Smooth muscle cell of the brain vasculature (primary cell): ENCODE measurements around the gene HES1.
"Not testable (repeated sequence)": the region's sequence is repeated elsewhere in the genome, so short reads cannot be mapped to it uniquely, and the experiment has no call there.

Experiments used
- DNase-seq: peaks from one replicate; pipeline ENCODE4 v3.0.0-alpha.2; 2012; ENCODE audit warnings: low read depth, low spot score

HES1 gene

DNA sequence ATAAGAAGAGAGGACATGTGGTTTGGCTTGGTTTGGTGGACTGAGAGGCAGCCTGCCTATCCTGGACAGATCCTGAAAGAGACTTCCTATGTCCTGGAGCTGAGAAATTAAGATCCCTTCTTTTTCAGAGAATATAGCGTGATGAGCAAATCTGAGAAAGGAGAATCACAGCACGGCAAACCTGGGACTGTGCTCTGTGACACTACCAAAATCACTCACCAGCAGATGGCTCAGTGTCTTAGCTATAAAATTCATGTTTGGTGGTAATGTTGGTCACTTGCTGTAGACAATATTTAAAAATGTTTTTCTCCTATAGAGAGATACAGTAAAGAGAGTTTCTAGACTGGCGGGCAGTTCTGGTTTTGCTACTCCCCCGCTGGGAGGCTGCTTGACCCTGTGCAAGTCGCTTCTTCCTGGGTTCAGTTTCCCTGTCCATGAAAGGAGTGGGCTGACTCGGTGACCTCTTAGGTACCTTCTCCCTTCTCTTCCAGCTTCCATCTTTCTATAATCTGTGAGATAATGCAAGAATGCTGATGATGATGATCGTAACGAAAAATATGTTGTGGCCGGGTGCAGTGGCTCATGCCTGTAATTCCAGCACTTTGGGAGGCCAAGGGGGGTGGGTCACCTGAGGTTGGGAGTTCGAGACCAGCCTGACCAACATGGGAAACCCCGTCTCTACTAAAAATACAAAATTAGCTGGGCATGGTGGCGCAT is 7.6 kb upstream of the HES1 start:
- no peak for DNase-seq

DNA sequence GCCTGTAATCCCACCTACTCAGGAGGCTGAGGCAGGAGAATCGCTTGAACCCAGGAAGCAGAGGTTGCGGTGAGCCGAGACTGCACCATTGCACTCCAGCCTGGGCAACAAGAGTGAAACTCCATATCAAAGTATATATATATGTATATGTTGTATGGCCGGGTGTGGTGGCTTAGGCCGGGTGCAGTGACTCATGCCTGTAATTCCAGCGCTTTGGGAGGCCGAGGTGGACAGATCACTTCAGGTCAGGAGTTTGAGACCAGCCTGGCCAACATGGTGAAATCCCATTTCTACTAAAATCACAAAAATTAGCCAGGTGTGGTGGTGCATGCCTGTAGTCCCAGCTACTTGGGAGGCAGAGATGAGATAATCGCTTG is 7.0 kb upstream of the HES1 start:
- not testable (repeated sequence) for DNase-seq

DNA sequence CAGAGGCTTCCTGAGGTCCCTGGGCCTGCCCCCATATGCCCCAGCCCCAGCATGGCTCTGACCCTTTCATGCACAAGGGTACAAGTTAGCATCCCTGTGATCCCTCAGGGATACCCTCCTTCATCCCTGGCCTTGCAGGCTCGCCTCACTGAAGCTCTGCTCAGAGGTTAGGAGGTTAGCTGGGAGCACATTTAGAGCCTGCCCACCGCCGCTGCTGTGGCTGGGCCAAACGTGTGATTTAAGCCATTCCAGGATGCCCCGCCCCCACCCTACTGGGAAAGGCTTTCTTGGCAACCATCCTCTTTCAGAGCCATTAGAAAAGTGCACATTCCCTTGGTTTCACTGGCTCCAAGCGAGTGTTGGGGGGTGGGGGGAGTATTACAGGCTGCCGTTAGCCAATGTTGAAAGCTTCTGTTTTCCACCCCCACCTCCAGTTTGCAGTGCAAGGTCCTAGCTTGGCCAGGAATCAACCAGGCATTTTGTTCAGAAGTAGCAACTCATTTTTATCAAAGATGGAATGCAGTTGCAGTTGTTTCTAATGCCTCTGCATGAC is 6.3 kb upstream of the HES1 start:
- no peak for DNase-seq

DNA sequence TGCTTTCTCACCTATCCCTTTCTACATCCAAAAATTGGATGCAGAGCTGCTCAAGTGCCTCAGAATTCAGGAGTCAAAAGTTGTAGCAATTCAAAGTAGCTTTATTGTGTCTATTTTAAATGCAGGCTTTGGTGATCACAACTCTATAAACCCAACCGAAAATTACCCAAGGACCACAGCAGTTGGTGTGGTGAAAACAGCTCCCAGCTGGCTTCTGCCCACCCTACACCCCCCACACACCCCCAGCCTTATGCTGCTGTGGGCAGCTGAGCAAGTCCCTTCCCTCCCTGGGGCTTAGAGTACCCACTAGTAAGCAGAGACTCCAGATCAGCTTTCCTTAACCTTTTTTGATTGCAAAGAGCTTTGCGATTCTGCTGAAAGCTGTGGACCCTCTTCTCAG is 5.8 kb upstream of the HES1 start:
- no peak for DNase-seq

DNA sequence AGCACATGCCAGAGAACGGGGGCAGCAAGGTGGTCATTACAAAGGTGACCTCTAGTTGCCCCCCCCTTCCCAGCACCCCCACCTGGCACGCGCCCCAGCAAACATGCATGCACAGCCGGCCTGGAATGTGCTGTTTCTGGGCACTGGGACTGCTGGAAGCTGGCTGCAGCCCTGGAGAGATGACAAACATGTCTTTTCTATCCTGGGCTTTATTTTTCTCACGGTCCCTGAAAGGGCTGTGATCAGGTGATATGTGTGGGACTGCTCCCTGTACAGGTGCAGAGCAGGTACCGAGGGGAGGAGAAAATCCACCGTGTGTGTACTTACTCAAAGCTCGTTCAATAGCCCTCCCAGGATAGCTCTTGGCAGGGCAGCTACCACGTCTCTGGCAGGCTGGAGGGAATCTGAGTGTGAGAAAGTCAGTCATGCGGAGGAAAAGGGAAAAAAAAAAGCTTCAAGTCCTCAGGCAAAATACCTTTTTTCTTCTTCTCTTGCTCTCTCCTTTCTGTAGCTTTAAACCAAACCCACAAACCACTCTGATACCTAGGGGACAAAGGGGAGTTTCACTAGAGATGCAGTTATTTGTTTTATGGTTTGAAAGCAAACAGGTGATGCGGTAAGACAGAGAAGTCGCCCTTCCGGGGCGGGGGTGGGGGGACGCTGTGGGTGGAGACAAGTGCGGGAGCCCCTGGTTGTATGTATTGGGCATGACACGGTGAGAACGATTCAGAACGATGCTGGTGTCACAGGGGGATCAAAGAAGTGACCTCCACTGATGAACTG is 5.0 kb upstream of the HES1 start:
- DNase-seq, result no peak

DNA sequence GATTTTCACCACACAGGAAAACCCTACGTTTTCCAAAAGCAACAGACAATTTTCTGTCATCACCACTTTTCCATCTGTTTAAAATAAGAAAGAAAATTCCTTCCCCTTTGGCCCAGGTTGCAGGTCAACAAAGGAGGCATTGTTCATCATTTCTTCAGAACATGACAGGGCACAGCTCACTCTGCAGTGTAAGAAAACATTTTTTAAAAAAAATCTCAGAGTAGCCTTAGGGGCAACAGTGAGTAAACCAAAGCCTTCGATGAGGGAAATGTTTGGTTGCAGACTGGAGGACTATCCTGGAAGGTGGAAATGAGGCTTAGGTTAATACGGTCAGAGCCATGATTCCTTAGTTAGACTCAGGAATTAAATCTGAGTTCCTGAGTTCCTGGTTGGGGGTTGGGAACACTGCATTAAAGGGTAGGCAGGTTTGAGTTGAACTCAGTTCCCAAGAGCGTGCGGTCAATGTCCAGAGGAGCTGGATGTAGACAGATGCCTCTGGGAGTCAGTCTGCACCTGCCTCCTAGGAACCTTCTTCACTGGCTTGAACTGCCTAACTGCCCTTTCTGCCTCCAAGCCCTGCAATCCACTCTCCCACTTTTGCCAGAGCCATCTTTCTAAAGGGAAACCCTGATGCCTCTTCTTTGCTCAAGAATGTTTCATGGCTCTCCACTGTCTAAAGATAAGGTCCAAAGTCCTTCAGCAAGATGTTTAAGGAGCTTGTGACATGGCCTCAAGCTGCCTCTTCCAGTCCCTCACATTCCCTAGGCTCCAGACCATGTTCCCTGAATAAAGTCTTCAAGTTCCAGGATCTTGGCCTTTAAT is 3.3 kb upstream of the HES1 start:
- no peak for DNase-seq

DNA sequence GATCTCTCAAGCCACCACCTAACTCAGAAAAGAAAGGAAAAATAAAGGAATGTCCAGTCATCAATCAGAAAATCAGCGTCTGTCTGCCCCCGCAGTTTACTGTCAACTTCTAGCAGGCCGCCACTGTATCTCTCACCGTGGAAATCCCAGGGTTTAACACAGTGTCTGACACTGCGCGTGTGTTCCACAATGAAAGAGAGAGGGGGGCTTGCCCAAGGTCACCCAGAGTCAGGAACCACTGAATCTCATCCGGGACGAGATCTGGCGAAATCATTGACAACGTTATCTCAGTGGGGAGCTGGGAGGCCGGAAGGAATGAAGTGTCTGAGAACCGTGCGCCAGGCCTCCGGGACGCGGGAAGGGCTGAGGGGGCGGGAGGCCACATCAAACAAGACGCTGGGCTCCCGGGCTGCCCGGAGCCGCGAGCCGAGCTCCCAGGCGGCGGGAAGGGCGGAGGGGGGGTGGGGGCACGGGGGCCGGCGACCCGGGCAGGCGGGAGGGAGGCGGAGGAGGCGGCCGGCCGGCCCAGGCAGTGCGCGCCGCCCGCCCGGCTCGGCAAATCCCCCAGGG is 2.2 kb upstream of the HES1 start:
- no peak for DNase-seq

DNA sequence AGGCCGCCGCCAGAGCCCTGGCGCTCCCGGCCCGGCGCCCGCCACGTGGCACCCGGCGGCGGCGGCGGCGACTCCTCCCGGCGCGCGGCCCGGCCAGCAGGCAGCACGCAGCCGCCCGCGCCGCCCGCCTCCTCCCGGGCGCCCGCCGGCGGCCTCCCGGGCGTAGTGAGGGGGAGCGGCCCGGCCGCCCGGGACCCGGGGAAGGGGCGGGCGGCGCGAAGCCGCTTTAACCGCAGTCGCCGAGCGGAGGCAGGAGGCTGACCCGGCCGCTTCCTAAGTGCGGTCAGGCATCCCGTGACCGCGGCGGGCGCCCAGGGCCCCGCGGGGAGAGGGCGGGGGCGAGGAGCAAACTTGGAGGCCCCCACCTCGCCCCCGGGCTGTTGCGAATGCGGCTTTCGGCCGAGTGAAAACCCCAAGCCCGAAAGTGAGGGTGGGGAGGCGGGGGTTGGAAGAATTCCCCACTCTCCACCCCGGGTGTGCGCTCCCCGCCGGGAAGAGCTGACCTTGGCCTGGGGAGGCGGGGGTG is 1.7 kb upstream of the HES1 start:
- DNase-seq, result no peak

DNA sequence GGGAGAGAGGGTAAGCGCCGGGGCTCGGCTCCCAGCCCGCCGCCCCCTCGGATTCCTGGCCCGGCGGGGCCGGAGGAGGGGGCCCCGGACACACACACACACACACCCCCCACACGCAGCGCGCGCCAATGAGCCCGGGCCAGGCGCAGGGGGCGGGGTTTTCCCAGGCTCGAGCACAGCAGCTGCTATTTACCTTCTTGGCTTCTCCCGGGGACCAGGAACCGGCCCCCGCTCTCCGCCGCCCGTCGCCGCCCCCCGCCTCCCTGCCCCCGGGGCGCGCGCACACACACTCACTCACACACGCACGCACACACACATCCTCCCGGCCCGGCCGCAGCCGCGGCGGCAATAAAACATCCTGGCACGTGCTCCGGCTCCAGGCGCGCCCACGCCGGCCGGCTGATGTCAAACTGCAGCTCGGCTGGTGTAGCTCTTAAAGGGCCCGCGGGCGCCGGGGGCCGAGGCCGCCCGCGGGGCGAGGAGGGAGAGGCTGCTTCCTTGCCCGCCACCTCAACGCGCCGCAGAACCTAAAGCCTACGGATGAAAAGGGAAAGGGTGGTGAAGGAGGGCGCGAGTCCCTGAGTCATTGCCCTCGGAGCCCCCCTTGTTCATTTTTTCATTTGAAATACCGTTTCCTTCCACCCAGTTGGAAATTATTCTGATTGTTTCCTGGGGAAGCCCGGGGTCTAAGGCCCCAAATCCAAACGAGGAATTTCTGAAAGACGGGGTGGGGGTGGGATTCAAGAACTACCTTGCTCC is 1.0 kb upstream of the HES1 start:
- DNase-seq, result no peak

DNA sequence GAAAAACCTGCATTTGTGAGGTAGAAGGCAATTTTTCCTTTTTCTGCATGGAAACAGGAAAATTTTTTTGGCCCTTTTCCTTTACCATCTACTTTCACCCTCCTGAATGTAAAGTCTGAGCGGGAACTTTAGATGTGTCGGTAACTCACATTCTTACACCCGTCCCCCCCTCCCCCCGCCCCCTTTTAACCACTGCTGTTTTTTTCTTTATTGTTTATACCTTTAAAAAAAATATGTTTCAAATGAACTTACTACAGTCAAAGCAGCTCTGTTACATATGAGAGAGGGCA is 487 bp upstream of the HES1 start:
- no peak for DNase-seq

DNA sequence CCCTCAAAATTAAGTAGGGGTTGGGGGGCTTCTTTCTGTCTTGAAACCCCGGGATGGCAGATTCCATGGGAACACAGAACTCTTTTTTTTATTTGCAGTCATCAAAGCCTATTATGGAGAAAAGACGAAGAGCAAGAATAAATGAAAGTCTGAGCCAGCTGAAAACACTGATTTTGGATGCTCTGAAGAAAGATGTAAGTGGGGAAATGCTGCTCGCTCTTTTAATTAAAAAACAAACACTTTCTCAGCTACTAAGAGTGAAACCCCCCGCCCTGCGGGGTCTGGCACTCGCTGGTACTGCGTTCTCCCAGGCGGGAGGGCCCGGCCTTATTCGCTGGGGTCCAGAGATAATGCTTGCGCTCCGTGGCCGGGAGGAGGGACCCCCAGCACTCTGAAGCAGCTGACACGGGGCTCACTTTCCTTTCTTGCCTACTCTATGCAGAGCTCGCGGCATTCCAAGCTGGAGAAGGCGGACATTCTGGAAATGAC is 615 bp downstream of the HES1 start:
- DNase-seq, result no peak

DNA sequence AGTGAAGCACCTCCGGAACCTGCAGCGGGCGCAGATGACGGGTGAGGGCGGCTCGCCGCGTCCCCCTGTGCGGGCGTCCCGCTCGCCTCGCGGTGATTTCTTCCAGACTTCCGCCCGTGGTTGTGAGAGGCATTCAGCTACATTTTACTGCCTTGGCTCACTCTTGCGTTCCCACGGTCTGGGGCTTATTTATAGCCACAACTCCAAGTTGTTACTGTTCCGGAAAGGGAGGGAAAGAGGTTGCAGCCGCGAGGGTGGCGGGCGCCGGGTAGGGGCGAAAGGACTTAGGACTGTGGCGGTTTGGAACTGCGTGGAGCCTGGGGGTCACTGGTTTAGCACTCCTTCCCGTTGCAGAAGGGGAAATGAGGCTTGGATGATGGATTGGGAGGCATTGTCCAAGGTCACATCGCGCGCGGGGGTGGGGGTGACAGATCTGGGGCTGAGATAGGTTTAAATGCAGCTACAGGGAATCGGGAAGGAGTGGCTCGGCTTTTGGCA is 1.1 kb downstream of the HES1 start:
- no peak for DNase-seq

DNA sequence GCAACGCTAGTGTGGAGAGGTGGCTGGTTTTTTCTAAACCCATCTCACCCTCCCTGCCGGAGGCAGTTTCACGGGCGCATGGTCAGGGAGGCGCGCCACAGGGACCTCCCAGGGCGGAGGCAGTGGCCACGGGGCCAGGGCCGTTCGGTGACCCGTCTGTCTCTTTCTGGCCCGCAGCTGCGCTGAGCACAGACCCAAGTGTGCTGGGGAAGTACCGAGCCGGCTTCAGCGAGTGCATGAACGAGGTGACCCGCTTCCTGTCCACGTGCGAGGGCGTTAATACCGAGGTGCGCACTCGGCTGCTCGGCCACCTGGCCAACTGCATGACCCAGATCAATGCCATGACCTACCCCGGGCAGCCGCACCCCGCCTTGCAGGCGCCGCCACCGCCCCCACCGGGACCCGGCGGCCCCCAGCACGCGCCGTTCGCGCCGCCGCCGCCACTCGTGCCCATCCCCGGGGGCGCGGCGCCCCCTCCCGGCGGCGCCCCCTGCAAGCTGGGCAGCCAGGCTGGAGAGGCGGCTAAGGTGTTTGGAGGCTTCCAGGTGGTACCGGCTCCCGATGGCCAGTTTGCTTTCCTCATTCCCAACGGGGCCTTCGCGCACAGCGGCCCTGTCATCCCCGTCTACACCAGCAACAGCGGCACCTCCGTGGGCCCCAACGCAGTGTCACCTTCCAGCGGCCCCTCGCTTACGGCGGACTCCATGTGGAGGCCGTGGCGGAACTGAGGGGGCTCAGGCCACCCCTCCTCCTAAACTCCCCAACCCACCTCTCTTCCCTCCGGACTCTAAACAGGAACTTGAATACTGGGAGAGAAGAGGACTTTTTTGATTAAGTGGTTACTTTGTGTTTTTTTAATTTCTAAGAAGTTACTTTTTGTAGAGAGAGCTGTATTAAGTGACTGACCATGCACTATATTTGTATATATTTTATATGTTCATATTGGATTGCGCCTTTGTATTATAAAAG is 1.8 kb downstream of the HES1 start:
- no peak for DNase-seq

DNA sequence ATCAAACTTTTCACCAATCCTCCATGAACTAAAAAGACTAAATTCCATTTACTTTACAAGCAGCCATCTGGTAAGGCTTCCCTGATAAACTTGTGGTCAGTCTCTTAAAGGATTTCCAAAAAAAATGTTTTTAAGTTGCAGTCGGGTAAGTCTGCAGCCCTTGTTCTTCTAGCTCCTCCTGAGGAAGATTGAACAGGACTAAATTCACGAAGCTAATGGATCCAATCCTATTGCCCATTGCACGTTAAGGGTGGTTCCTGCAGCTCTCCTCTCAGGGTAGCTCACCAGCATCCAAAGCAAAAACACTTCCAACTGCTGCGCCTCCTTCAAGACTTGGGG is 2.8 kb downstream of the HES1 start:
- no peak for DNase-seq

DNA sequence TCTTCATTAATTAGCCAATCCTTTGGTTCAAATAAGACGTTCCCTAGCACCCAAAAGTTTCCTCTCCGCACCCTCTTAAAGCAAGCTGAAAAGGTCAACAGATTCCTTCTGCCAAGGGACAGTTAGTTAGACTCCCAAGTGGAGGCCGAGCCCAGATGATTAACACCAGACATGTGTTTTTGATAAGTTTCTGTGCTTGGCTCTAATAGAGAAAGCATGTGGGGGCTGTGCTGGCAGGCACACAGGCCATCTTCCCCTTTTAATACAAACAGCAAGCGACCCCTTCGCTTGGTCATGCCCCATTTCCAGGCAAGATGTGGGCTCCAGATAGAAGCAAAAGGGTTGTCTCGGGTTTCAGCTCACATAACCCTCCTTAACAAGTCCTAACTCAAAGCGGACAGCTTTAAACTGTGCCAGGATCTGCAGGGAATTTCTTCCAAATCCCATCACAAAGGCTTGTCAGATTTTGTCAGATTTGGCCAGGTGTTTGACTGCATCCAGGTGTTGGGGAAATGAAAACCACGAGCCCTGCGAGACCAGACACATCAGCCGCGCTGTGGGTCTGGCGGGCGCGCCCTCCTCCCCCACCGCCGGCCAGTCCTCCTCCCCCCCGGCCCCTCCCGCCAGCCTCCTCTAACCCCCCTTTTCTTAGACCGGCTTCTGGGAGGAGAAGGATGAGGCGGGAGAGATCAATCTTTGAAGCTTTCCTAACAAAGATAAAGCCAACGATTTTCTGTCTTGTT is 3.3 kb downstream of the HES1 start:
- DNase-seq, result no peak

DNA sequence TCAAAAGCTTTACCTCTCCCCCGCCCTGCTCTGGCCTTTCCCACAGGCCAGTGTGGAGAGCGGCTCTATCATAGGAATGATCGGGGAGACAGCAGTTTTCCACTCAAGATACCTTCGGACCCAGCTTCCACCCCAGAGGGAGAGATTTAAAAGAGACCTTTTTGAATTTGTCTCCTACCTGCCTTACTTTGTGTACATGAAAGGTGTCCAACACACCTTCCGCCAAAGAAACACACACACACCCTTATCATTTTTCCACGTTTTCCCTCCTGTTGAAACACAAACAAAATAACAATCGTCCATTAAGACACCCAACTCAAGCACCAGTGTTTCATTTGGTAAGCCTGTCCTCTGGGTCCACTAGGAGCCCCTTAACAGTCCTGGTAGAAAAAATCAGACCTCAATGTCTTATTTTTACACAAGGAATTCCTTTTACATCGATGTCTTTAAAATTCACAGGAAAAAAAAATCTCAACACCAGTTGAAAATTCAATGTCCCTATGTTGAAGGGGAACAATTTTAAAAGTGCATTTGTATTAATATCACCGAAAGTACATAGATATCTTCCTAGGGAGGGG is 4.0 kb downstream of the HES1 start:
- no peak for DNase-seq

DNA sequence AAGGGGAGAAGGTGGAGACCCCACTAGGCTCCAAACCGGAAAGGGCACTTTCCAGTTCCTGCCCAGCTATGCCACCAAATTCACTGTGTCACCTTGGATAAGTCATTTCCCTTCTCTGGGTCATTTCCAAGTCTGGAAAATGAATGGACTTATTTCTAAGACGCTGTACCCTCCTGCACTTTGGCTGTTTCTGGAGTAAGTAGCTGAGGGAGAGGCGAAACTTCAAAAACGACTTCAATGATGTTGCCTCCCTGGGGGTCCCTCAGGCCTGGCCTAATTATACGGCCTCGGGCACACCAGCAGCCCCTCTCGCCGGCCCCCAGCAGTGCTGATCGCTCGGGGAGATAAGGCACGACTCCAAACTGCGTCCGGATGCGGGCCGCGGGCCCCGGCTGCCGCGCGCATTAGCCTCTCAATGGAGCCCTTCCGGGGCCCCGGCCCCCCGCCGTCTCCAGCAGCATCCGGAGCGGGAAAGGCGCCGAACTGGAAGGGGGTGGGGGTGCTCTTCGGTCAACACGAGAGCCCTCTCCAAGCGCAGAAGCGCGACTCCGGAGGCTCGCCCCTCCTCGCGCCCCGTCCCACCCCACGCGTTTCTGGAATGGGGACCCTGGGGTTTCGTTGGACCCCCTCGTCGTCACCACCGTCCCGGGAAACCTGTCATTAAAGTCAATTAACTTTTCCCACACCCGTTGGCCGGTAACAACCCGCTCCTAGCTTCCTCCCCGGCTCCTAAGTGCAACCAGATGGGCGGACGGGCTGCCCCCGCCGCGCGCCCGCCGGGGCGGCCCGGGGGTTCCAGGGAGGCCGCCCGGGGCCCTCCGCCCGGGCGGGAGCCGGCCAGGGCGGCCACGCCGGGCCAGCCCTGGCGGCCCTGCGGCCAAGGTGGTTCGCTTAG is 4.8 kb downstream of the HES1 start:
- DNase-seq, result no peak
